Astrocyte (in vitro differentiated cells and primary cell): Measurements from ENCODE around the gene DYSF. TPM values are rescaled to one million over a fixed set of nuclear protein-coding genes. Genes with fewer than 3 reads are reported as not detected.

ENCODE experiments used
- DNase-seq: peaks from one replicate; pipeline ENCODE4 v3.0.0-alpha.2; 2010; ENCODE audit warnings: low read depth
- FAIRE-seq: peaks from 2 replicates; lab custom pipeline; 2011; peaks lifted over from hg19 to GRCh38; lab: Jason Lieb, UNC
- H2AFZ ChIP-seq: 2 replicates; pipeline ENCODE4 v1.6.0; 2012; ENCODE audit warnings: low read depth, low read length, inconsistent platforms
- H3K27ac ChIP-seq: 2 replicates; pipeline ENCODE4 v1.5.1; 2011; ENCODE audit warnings: low read depth, low read length, inconsistent platforms
- H3K27me3 ChIP-seq: 2 replicates; pipeline ENCODE4 v1.6.0; 2011; ENCODE audit warnings: low read length, inconsistent platforms; ENCODE audit not compliant: insufficient read depth
- H3K36me3 ChIP-seq: 2 replicates; pipeline ENCODE4 v1.5.1; 2011; ENCODE audit warnings: low read length, inconsistent platforms; ENCODE audit not compliant: insufficient read depth
- H3K4me1 ChIP-seq: 2 replicates; pipeline ENCODE4 v1.5.1; 2011; ENCODE audit warnings: low read length, inconsistent platforms; ENCODE audit not compliant: insufficient read depth
- H3K4me2 ChIP-seq: 2 replicates; pipeline ENCODE4 v1.6.0; 2012; ENCODE audit warnings: low read length, inconsistent platforms
- H3K4me3 ChIP-seq: 2 replicates; pipeline ENCODE4 v1.5.1; 2011; ENCODE audit warnings: low read depth, mild to moderate bottlenecking, low read length, inconsistent platforms; ENCODE audit not compliant: insufficient read depth
- H3K79me2 ChIP-seq: 2 replicates; pipeline ENCODE4 v1.6.0; 2012; ENCODE audit warnings: mild to moderate bottlenecking, low read length, inconsistent platforms; ENCODE audit not compliant: insufficient read depth
- H3K9ac ChIP-seq: 2 replicates; pipeline ENCODE4 v1.6.0; 2012; ENCODE audit warnings: mild to moderate bottlenecking, low read length, inconsistent platforms
- H3K9me3 ChIP-seq: 2 replicates; pipeline ENCODE4 v1.5.1; 2012; ENCODE audit warnings: low read depth, mild to moderate bottlenecking, low read length, inconsistent platforms; ENCODE audit not compliant: insufficient read depth
- H4K20me1 ChIP-seq: 2 replicates; pipeline ENCODE4 v1.6.0; 2012; ENCODE audit warnings: low read length, inconsistent platforms; ENCODE audit not compliant: insufficient read depth
- H3K27ac Mint-ChIP-seq: one replicate; pipeline ENCODE4 v1.8.0; 2021; ENCODE audit warnings: mild to moderate bottlenecking, mixed read lengths; ENCODE audit not compliant: unreplicated experiment
- H3K27me3 Mint-ChIP-seq: one replicate; pipeline ENCODE4 v1.8.0; 2021; ENCODE audit warnings: low read depth, mixed read lengths; ENCODE audit not compliant: unreplicated experiment
- H3K36me3 Mint-ChIP-seq: one replicate; pipeline ENCODE4 v1.8.0; 2021; ENCODE audit warnings: low read depth, mixed read lengths; ENCODE audit not compliant: unreplicated experiment
- H3K4me1 Mint-ChIP-seq: one replicate; pipeline ENCODE4 v1.8.0; 2021; ENCODE audit warnings: low read depth, mixed read lengths; ENCODE audit not compliant: unreplicated experiment
- H3K4me3 Mint-ChIP-seq: one replicate; pipeline ENCODE4 v1.8.0; 2021; ENCODE audit warnings: mild to moderate bottlenecking, moderate library complexity, mixed read lengths; ENCODE audit not compliant: unreplicated experiment
- H3K9me3 Mint-ChIP-seq: one replicate; pipeline ENCODE4 v1.8.0; 2021; ENCODE audit warnings: mild to moderate bottlenecking, mixed read lengths; ENCODE audit not compliant: unreplicated experiment
- EZH2 ChIP-seq: IDR thresholded peaks from 2 replicates; pipeline ENCODE4 v1.6.1; 2012; ENCODE audit warnings: mild to moderate bottlenecking, low read length, inconsistent platforms; ENCODE audit not compliant: insufficient read depth
- total RNA-seq: library from RNA; stranded (reverse); gene quantifications from 2 replicates; pipeline ENCODE4 v1.2.1, GENCODE V29; 2021
- TF ChIP-seq, protein P1 (sequence below): IDR thresholded peaks from 2 replicates; pipeline ENCODE4 v1.5.1; 2011; ENCODE audit warnings: low read depth, mild to moderate bottlenecking, inconsistent platforms, low read length, moderate library complexity; ENCODE audit not compliant: insufficient read depth

DYSF gene
- total RNA-seq, 1 donor from 2014 or later: 123 TPM

- Histone ChIP-seq H3K4me2 (peak overlapping the region; percentile 72), H3K9ac (no peak overlapping the region), H2AFZ (no peak overlapping the region), H3K9me3 (no peaks in the 10 kb centered on the region), H3K27ac (no peak overlapping the region), H4K20me1 (no peaks in the 10 kb centered on the region), H3K79me2 (no peaks in the 10 kb centered on the region), H3K36me3 (no peaks in the 10 kb centered on the region), H3K4me1 (peaks cover 49% of the 10 kb centered on the region), H3K4me3 (no peak overlapping the region), H3K27me3 (peaks cover 12% of the 10 kb centered on the region)
- Mint-ChIP-seq H3K4me1 (peaks cover 54% of the 10 kb centered on the region), H3K36me3 (peaks cover 13% of the 10 kb centered on the region), H3K9me3 (peaks cover 1% of the 10 kb centered on the region), H3K27ac (peak overlapping the region; percentile 95), H3K4me3 (peak overlapping the region; percentile 86), H3K27me3 (peaks cover 4% of the 10 kb centered on the region)
- no peak for DNase-seq
- no peak for FAIRE-seq
- TF ChIP-seq, protein P1, sequence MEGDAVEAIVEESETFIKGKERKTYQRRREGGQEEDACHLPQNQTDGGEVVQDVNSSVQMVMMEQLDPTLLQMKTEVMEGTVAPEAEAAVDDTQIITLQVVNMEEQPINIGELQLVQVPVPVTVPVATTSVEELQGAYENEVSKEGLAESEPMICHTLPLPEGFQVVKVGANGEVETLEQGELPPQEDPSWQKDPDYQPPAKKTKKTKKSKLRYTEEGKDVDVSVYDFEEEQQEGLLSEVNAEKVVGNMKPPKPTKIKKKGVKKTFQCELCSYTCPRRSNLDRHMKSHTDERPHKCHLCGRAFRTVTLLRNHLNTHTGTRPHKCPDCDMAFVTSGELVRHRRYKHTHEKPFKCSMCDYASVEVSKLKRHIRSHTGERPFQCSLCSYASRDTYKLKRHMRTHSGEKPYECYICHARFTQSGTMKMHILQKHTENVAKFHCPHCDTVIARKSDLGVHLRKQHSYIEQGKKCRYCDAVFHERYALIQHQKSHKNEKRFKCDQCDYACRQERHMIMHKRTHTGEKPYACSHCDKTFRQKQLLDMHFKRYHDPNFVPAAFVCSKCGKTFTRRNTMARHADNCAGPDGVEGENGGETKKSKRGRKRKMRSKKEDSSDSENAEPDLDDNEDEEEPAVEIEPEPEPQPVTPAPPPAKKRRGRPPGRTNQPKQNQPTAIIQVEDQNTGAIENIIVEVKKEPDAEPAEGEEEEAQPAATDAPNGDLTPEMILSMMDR: no peak
- TF ChIP-seq EZH2: no peak
Measured at GRCh38 chr2:71455011-71455740, 1.8 kb downstream of the DYSF start.

- DNase-seq: peak; percentile 12
- peaks cover 14% of the 10 kb centered on the region for H3K36me3 Mint-ChIP-seq
- Histone ChIP-seq H3K9me3 (no peaks in the 10 kb centered on the region), H3K9ac (peak overlapping the region; percentile 25), H4K20me1 (no peaks in the 10 kb centered on the region), H3K79me2 (no peaks in the 10 kb centered on the region), H3K27ac (no peak overlapping the region), H3K4me1 (peaks cover 51% of the 10 kb centered on the region), H3K4me3 (no peak overlapping the region), H2AFZ (no peak overlapping the region), H3K4me2 (peak overlapping the region; percentile 72), H3K36me3 (no peaks in the 10 kb centered on the region), H3K27me3 (peaks cover 12% of the 10 kb centered on the region)
- peak overlapping the region; percentile 86 for H3K4me3 Mint-ChIP-seq
- peaks cover 1% of the 10 kb centered on the region for H3K9me3 Mint-ChIP-seq
- H3K27ac Mint-ChIP-seq: peak overlapping the region; percentile 95
- peaks cover 62% of the 10 kb centered on the region for H3K4me1 Mint-ChIP-seq
- no peak for FAIRE-seq
- H3K27me3 Mint-ChIP-seq: peaks cover 4% of the 10 kb centered on the region
- TF ChIP-seq, protein P1: no peak
- TF ChIP-seq EZH2: no peak
Measured at GRCh38 chr2:71455741-71456569, 2.6 kb downstream of the DYSF start.
